Activated T-helper 2 cell treated with anti-CD3 and anti-CD28 coated beads, Interferon-gamma antibody, Interleukin-2, Interleukin-4, amounts not matched to agents 10 μg/mL and 5 μg/mL and 100 μg/mL, durations not matched to agents 14 hours and 24 hours and 36 hours (primary cell): ENCODE results near the gene DEFB123. TPM values are rescaled to one million over a fixed set of nuclear protein-coding genes. Genes with fewer than 3 reads are reported as not detected.
"Not testable (repeated sequence)": the region's sequence is repeated elsewhere in the genome, so short reads cannot be mapped to it uniquely, and the experiment has no call there.

Experiments used
- DNase-seq: peaks from one replicate; pipeline ENCODE4 v3.0.0; 2021; ENCODE audit warnings: low spot score
- H3K27ac Mint-ChIP-seq: one replicate; pipeline ENCODE4 v1.8.0; 2021; ENCODE audit warnings: mixed read lengths
- H3K27me3 Mint-ChIP-seq: one replicate; pipeline ENCODE4 v1.8.0; 2021; ENCODE audit warnings: low read depth, mixed read lengths
- H3K36me3 Mint-ChIP-seq: one replicate; pipeline ENCODE4 v1.8.0; 2021; ENCODE audit warnings: low read depth, mixed read lengths
- H3K4me1 Mint-ChIP-seq: one replicate; pipeline ENCODE4 v1.8.0; 2021; ENCODE audit warnings: low read depth, mixed read lengths
- H3K4me3 Mint-ChIP-seq: one replicate; pipeline ENCODE4 v1.8.0; 2021; ENCODE audit warnings: low read depth, mild to moderate bottlenecking, moderate library complexity, mixed read lengths
- H3K9me3 Mint-ChIP-seq: one replicate; pipeline ENCODE4 v1.8.0; 2021; ENCODE audit warnings: mixed read lengths
- intact Hi-C: fragments of 100-400 bp; cut with micrococcal nuclease; formaldehyde crosslinking; loops from one replicate; pipeline ENCODE4 v1.15.1; 2023
- total RNA-seq: library from RNA; stranded (reverse); gene quantifications from 2 replicates; pipeline ENCODE4 v1.2.3, GENCODE V29; 2022

The DEFB123 gene
- total RNA-seq, 1 donor from 2014 or later: not detected

- Mint-ChIP-seq H3K4me1 (no peaks in the 10 kb centered on the region), H3K4me3 (no peak overlapping the region), H3K36me3 (no peaks in the 10 kb centered on the region), H3K9me3 (no peaks in the 10 kb centered on the region), H3K27ac (no peak overlapping the region), H3K27me3 (no peaks in the 10 kb centered on the region)
- intact Hi-C loops: no loop called here
- no peak for DNase-seq
Observed at GRCh38 chr20:31446084-31446819, 5.8 kb downstream of the DEFB123 start.

DNA sequence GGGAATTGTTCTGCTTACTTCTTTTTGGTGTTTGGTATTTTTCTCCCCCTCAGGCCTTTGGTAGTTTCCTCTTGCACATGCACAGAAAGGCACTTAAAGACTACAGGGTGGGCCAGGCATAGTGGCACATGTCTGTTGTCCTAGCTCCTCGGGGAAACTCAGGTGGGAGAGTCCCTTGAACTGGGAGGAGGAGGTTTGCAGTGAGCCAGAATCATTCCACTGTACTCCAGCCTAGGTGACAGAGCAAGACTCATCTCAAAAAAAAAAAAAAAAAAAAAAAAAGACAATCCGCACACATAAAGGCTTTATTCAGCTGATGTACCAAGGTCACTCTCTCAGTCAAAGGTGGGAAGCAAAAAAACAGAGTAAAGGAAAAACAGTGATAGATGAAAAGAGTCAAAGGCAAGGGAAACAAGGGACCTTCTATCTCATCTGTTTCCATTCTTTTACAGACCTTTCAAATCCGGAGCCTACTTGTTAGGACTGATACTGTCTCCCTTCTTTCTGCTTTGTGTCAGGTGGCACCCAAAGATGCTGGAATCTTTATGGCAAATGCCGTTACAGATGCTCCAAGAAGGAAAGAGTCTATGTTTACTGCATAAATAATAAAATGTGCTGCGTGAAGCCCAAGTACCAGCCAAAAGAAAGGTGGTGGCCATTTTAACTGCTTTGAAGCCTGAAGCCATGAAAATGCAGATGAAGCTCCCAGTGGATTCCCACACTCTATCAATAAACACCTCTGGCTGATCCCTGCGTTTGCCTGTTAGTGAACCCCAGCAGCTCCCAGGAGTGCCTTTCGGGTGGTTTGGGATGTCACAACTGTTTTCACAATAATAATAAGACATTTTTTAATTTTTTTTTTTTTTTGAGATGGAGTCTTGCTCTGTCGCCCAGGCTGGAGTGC is 9.3 kb downstream of the DEFB123 start:
- intact Hi-C loops: no loop called here
- H3K4me1 Mint-ChIP-seq: no peaks in the 10 kb centered on the region
- H3K27ac Mint-ChIP-seq: no peak overlapping the region
- H3K9me3 Mint-ChIP-seq: no peaks in the 10 kb centered on the region
- H3K4me3 Mint-ChIP-seq: no peak overlapping the region
- DNase-seq: no peak
- H3K27me3 Mint-ChIP-seq: no peaks in the 10 kb centered on the region
- H3K36me3 Mint-ChIP-seq: no peaks in the 10 kb centered on the region

GRCh38 chr20:31452575-31452974 is 12.1 kb downstream of the DEFB123 start:
- H3K4me3 Mint-ChIP-seq: no peak overlapping the region
- no peaks in the 10 kb centered on the region for H3K27me3 Mint-ChIP-seq
- no peaks in the 10 kb centered on the region for H3K9me3 Mint-ChIP-seq
- H3K4me1 Mint-ChIP-seq: no peaks in the 10 kb centered on the region
- intact Hi-C loops: no loop called here
- no peak overlapping the region for H3K27ac Mint-ChIP-seq
- no peak for DNase-seq
- no peaks in the 10 kb centered on the region for H3K36me3 Mint-ChIP-seq

- H3K4me3 Mint-ChIP-seq: no peak overlapping the region
- no peak overlapping the region for H3K27ac Mint-ChIP-seq
- no peaks in the 10 kb centered on the region for H3K4me1 Mint-ChIP-seq
- H3K27me3 Mint-ChIP-seq: peaks cover 4% of the 10 kb centered on the region
- H3K36me3 Mint-ChIP-seq: no peaks in the 10 kb centered on the region
- H3K9me3 Mint-ChIP-seq: no peaks in the 10 kb centered on the region
- no peak for DNase-seq
- intact Hi-C loops: no loop called here
Observed at GRCh38 chr20:31454361-31454760, 13.9 kb downstream of the DEFB123 start.

DNA sequence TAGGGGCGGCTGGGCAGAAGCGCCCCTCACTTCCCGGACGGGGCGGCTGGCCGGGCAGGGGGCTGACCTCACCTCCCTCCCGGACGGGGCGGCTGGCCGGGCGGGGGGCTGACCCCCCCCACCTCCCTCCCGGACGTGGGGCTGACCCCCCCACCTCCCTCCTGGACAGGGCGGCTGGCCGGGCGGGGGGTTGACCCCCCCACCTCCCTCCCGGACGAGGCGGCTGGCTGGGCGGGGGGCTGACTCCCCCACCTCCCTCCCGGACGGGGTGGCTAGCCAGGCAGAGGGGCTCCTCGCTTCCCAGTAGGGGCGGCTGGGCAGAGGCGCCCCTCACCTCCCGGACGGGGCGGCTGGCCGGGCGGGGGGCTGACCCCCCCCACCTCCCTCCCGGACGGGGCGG is 30.5 kb downstream of the DEFB123 start:
- intact Hi-C loops, H3K9me3 Mint-ChIP-seq, H3K27ac Mint-ChIP-seq, DNase-seq, H3K36me3 Mint-ChIP-seq, H3K4me3 Mint-ChIP-seq, H3K4me1 Mint-ChIP-seq: not testable (repeated sequence)
- H3K27me3 Mint-ChIP-seq: peaks cover 17% of the 10 kb centered on the region

DNA sequence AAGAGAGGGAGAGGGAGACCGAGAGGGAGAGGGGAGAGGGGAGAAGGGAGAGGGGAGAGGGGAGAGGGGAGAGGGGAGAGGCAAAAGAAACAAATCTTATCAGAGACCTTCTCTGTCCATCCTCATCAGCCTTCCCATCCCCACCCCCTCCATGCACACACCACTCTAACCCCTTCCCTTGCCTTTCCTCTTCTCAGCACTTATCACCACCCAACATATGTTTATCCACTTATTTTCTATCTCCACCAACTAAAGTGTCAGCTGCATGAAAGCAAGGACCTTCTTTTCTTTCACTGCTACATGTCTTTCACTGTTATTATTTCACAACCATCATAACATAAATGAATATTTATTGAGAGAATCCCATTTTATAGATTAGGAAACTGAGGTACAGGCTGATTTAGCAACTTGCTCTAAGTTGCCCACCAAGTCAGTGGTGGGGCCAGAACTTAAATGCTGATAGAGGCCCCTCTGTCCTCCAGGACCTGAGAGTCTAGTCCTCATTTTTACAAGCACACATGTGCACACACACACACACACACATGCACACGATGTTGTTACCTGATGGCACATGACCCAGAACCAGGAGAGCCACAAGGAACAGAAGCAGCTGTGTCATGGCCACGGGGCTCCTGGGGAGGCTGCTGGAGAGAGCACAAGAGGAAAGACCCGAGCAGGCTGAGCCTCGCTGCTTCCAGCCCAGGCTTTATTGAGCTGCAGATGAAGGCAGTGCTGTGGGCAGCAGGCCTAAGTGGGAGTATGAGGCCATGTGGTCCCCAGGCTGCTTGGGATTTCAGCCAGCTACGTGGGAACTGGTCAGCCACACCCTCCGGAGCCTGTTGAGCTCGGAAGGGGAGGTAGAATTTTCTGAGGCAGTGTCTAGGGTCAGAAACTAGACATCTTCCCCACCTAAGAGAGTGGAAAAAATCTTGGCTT is 32.2 kb downstream of the DEFB123 start:
- H3K4me3 Mint-ChIP-seq: no peak overlapping the region

GRCh38 chr20:31473331-31474096 is 33.1 kb downstream of the DEFB123 start:
- Mint-ChIP-seq H3K27ac (no peak overlapping the region), H3K36me3 (no peaks in the 10 kb centered on the region), H3K4me1 (peaks cover 6% of the 10 kb centered on the region), H3K27me3 (peaks cover 34% of the 10 kb centered on the region), H3K9me3 (peaks cover 4% of the 10 kb centered on the region), H3K4me3 (no peak overlapping the region)
- no peak for DNase-seq
- intact Hi-C loops: no loop called here

More for the DNA sequence above, 32.2 kb downstream of the DEFB123 start:
- H3K9me3 Mint-ChIP-seq: peaks cover 4% of the 10 kb centered on the region
- peaks cover 30% of the 10 kb centered on the region for H3K27me3 Mint-ChIP-seq
- H3K4me1 Mint-ChIP-seq: peaks cover 6% of the 10 kb centered on the region
- H3K27ac Mint-ChIP-seq: no peak overlapping the region
- DNase-seq: no peak
- intact Hi-C loops: no loop called here
- H3K36me3 Mint-ChIP-seq: no peaks in the 10 kb centered on the region

DNA sequence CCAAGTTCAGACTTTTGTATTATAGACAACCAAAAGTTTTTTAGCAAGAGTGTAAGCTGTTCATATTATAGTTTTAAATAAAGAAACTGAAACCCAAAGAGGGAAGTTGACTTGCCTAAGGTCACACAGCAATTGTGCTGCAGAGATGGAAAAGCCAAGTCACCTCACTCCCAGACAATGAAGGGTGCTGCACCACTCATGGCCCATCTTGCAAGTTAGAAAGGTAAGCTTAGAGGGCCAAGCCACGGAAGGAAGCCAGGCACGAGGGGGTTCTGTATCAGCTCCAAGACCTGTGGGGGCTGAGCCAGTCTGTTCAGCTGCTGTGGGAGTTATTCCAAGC is 33.6 kb downstream of the DEFB123 start:
- intact Hi-C loops: no loop called here
- Mint-ChIP-seq H3K4me1 (peaks cover 6% of the 10 kb centered on the region), H3K27ac (no peak overlapping the region), H3K27me3 (peaks cover 34% of the 10 kb centered on the region), H3K9me3 (peaks cover 4% of the 10 kb centered on the region), H3K4me3 (no peak overlapping the region), H3K36me3 (no peaks in the 10 kb centered on the region)
- no peak for DNase-seq

DNA sequence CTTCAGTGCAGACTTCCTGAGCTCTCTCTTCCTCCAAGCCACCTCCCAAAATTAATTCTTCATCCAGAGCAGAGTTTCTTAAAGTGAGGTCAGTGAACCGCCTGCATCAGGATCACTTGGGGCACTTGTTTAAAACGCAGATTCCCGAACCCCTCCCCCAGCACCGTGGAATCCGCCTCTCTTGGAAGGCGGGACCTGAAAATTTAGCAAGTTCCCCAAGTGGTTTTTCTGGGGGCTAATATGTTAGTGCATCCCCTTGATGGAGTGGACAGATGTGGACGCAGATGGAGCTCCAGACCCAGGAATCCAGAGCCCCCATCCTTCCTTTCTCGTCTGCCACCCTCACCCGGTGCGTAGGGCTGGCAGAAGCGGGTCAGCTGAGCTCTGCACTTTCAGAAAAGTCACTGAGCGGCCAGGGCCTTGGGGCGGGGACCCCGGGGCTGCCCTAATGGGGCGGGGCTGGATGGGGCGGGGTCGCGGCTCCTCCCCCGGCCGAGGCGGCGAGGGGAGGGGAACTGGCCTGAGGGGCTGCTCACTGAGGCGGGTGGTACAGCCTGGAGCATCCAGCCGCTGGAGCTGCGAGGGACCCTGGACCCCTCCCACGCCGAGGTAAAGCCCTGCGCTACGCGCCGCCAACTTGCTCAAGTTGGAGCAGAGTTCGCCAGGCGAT is 34.5 kb downstream of the DEFB123 start, which contains the start of the genes DEFB124 and REM1:
Gene DEFB124, minus strand, starts transcription at position 370 of the 670 bp plus-strand sequence. CDS start 2,114 bp downstream, outside the sequence.
Gene REM1, plus strand, starts transcription at position 531 of the 670 bp plus-strand sequence. CDS start 1,158 bp downstream, outside the sequence.
- Mint-ChIP-seq H3K9me3 (peaks cover 4% of the 10 kb centered on the region), H3K4me3 (no peak within 1 kb of the TSS), H3K27ac (no peak within 1 kb of the TSS), H3K36me3 (no peaks in the 10 kb centered on the region), H3K27me3 (peaks cover 34% of the 10 kb centered on the region), H3K4me1 (peaks cover 6% of the 10 kb centered on the region)
- no peak for DNase-seq
- intact Hi-C loops: no loop called here

- intact Hi-C loops: no loop called here
- Mint-ChIP-seq H3K27ac (no peak overlapping the region), H3K36me3 (no peaks in the 10 kb centered on the region), H3K27me3 (peaks cover 34% of the 10 kb centered on the region), H3K4me3 (no peak overlapping the region), H3K4me1 (peaks cover 6% of the 10 kb centered on the region), H3K9me3 (peaks cover 4% of the 10 kb centered on the region)
- no peak for DNase-seq
Observed at GRCh38 chr20:31475472-31476293, 35.3 kb downstream of the DEFB123 start.

- Mint-ChIP-seq H3K4me3 (no peak overlapping the region), H3K27ac (no peak overlapping the region), H3K36me3 (no peaks in the 10 kb centered on the region), H3K27me3 (peaks cover 34% of the 10 kb centered on the region), H3K9me3 (peaks cover 4% of the 10 kb centered on the region), H3K4me1 (peaks cover 6% of the 10 kb centered on the region)
- intact Hi-C loops: no loop called here
- DNase-seq: no peak
Observed at GRCh38 chr20:31476294-31476585, 35.8 kb downstream of the DEFB123 start.
